ENCODE results near the gene FKBP1C. TPM values are rescaled to one million over a fixed set of nuclear protein-coding genes. Genes with fewer than 3 reads are reported as not detected.

FKBP1C gene
- polyA plus RNA-seq, 1 donor from 2014 or later: 0.54 TPM

GRCh38 chr6:63213325-63213724, 2.1 kb downstream of the FKBP1C start:
- Histone ChIP-seq H3K9ac (ENCODE audit: low read length) (no peak overlapping the region), H3K9me2 (ENCODE audit: insufficient read depth, low read length) (no peaks in the 10 kb centered on the region), H3K27ac (ENCODE audit: low read length) (no peak overlapping the region), H3K79me2 (replicated peaks; ENCODE audit: insufficient read depth, low read length) (no peaks in the 10 kb centered on the region), H3F3A (ENCODE audit: insufficient read depth, low read length, poor library complexity, severe bottlenecking) (no peaks in the 10 kb centered on the region), H3K9me3 (ENCODE audit: low read length) (no peaks in the 10 kb centered on the region), H3K4me3 (ENCODE audit: low read length) (no peak overlapping the region), H3K36me3 (ENCODE audit: insufficient read depth, low read length) (no peaks in the 10 kb centered on the region), H3K4me2 (ENCODE audit: low read length) (no peak overlapping the region), H3K27me3 (ENCODE audit: insufficient read depth, low read depth, low read length) (no peaks in the 10 kb centered on the region), H4K20me1 (ENCODE audit: insufficient read depth) (no peaks in the 10 kb centered on the region), H2AFZ (ENCODE audit: low read depth, low read length) (no peak overlapping the region)
- TF ChIP-seq EZH2 (IDR thresholded peaks at IDR 0.05; ENCODE audit: borderline replicate concordance, insufficient read depth, low read length, poor library complexity, severe bottlenecking) (no peak), CTCF (IDR thresholded peaks at IDR 0.05; ENCODE audit: poor library complexity, severe bottlenecking) (no peak), REST (IDR thresholded peaks at IDR 0.05; ENCODE audit: borderline replicate concordance) (no peak), RAD21 (conservative IDR thresholded peaks at IDR 0.05) (no peak), MXI1 (conservative IDR thresholded peaks at IDR 0.05; ENCODE audit: poor library complexity, severe bottlenecking) (no peak), EP300 (conservative IDR thresholded peaks at IDR 0.05; ENCODE audit: poor library complexity, severe bottlenecking) (no peak), POLR2AphosphoS5 (IDR thresholded peaks at IDR 0.05) (no peak), TAF1 (IDR thresholded peaks at IDR 0.05; ENCODE audit: low read depth) (no peak), SMC3 (conservative IDR thresholded peaks at IDR 0.05; ENCODE audit: poor library complexity) (no peak)

GRCh38 chr6:63214816-63215215, 3.5 kb downstream of the FKBP1C start:
- H3F3A ChIP-seq (ENCODE audit: insufficient read depth, low read length, poor library complexity, severe bottlenecking): no peaks in the 10 kb centered on the region
- TF ChIP-seq TAF1 (IDR thresholded peaks at IDR 0.05; ENCODE audit: low read depth) (no peak), RAD21 (conservative IDR thresholded peaks at IDR 0.05) (no peak), EP300 (conservative IDR thresholded peaks at IDR 0.05; ENCODE audit: poor library complexity, severe bottlenecking) (no peak), EZH2 (IDR thresholded peaks at IDR 0.05; ENCODE audit: borderline replicate concordance, insufficient read depth, low read length, poor library complexity, severe bottlenecking) (no peak), MXI1 (conservative IDR thresholded peaks at IDR 0.05; ENCODE audit: poor library complexity, severe bottlenecking) (no peak), SMC3 (conservative IDR thresholded peaks at IDR 0.05; ENCODE audit: poor library complexity) (no peak), POLR2AphosphoS5 (IDR thresholded peaks at IDR 0.05) (no peak), REST (IDR thresholded peaks at IDR 0.05; ENCODE audit: borderline replicate concordance) (no peak), CTCF (IDR thresholded peaks at IDR 0.05; ENCODE audit: poor library complexity, severe bottlenecking) (no peak)
- H3K9me3 ChIP-seq (ENCODE audit: low read length): no peaks in the 10 kb centered on the region
- no peak overlapping the region for H3K4me2 ChIP-seq (ENCODE audit: low read length)
- no peaks in the 10 kb centered on the region for H3K36me3 ChIP-seq (ENCODE audit: insufficient read depth, low read length)
- no peak overlapping the region for H3K9ac ChIP-seq (ENCODE audit: low read length)
- H4K20me1 ChIP-seq (ENCODE audit: insufficient read depth): no peaks in the 10 kb centered on the region
- no peak overlapping the region for H3K27ac ChIP-seq (ENCODE audit: low read length)
- no peaks in the 10 kb centered on the region for H3K27me3 ChIP-seq (ENCODE audit: insufficient read depth, low read depth, low read length)
- H2AFZ ChIP-seq (ENCODE audit: low read depth, low read length): no peak overlapping the region
- H3K9me2 ChIP-seq (ENCODE audit: insufficient read depth, low read length): no peaks in the 10 kb centered on the region
- H3K79me2 ChIP-seq (replicated peaks; ENCODE audit: insufficient read depth, low read length): no peaks in the 10 kb centered on the region
- no peak overlapping the region for H3K4me3 ChIP-seq (ENCODE audit: low read length)
